ENCODE results near the gene MUC5AC.
A peak's percentile ranks its signal among the peaks of the same experiment; 100 is the strongest.
"Not testable (repeated sequence)": the region's sequence is repeated elsewhere in the genome, so short reads cannot be mapped to it uniquely, and the experiment has no call there.

MUC5AC gene

DNA sequence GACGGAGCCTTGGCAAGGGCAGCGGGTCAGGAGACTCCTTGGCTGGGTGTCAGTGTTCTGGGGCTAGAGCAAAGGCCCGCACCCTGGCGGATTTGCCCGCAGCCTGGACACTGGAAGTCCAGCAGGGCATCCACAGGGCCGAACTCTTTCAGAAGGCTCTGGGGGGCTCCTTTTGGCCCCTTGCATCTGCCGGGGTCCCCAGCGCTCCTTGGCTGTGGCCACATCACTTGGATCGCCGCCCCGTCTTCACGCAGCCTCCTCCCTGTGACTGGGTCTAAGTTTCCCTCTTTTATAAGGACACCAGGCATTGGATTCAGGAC, 20.0 kb downstream of the MUC5AC start:
- no peak for DNase-seq (ENCODE audit: low spot score)

DNA sequence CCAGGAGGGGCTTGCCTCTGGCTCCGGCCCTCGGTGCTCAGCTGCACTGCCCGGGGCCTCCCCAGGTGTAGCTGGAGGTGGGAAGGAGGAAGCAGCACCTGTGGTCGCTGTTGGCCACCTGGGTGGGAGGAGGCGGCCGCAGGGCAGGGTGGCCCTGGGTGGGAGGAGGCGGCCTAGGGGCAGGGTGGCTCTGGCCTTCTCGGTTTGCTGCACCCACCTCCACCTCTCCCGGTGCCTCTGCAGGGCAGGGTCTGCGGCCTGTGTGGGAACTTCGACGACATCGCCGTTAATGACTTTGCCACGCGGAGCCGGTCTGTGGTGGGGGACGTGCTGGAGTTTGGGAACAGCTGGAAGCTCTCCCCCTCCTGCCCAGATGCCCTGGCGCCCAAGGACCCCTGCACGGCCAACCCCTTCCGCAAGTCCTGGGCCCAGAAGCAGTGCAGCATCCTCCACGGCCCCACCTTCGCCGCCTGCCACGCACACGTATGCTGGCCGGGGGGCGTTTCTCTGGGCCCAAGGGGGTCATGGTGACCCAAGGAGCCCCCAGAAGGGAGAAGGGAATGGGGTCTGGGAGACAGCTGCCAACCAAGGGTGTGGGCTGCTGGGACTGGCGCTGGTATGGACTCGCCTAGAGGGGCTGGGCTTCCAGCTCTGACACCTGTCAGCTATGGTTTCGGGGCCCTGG, 20.6 kb downstream of the MUC5AC start:
- no peak for DNase-seq (ENCODE audit: low spot score)

DNA sequence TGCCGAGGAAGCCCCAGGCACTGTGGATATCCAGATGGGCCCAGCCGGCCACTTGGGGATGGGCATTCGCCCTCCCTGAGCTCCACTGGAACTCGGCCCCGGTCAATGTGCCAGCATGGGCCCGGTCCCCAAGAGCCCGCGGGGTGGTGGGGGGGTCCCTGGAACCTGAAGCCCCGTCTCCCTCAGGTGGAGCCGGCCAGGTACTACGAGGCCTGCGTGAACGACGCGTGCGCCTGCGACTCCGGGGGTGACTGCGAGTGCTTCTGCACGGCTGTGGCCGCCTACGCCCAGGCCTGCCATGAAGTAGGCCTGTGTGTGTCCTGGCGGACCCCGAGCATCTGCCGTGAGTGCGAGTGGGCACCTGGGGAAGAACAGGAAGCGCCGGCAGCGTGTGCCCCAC, 21.2 kb downstream of the MUC5AC start:
- DNase-seq (ENCODE audit: low spot score) = no peak

DNA sequence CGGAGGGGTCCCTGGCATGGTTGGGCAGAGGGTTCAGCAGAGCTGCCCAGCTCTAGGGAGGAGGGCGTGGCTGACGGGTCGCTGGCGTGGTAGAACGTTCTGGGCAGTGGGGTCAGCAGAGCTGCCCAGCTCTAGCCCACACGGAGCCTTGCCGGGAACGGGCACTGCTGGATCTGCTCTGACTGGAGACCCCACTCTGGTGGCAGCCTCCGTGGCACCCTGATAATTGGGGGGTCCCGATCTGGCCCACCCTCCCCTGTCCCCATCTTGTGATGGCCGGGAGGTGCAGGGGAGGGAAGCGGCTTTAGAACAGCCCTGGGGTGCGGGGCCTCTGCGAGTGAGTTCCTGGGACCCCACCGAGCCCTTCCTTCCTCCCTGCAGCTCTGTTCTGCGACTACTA, 21.9 kb downstream of the MUC5AC start:
- no peak for DNase-seq (ENCODE audit: low spot score)

DNA sequence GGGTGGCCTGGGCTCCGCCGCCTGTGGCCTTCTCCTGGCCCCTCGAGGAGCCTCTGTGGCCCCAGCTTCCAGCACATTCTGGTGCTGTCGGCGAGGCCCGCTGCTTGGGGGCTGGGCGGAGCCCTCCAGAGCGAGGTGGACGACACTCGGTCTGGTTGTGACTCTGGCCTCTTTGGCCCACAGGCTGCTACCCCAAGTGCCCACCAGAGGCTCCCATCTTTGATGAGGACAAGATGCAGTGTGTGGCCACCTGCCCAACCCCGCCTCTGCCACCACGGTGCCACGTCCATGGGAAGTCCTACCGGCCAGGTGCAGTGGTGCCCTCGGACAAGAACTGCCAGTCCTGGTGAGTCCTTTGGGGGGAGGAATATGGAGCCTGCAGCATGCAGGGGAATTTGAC, 22.4 kb downstream of the MUC5AC start:
- DNase-seq (ENCODE audit: low spot score) = no peak

DNA sequence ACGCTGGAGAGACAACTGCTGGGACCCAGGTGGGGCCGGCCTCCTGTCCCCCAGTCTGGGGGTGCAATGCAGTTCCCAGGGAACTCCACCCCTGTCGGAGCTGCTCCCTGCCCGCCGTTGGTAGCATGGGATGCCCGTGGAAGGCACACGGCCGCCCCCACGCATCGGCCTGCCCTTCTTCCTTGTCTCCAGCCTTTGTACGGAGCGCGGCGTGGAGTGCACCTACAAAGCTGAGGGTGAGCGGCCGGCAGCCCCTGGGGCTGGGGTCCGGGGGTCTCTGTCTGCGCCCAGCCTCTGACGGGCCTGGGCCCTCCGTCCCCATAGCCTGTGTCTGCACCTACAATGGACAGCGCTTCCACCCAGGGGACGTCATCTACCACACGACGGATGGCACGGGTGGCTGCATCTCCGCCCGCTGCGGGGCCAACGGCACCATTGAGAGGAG, 23.2 kb downstream of the MUC5AC start:
- DNase-seq (ENCODE audit: low spot score) = no peak

DNA sequence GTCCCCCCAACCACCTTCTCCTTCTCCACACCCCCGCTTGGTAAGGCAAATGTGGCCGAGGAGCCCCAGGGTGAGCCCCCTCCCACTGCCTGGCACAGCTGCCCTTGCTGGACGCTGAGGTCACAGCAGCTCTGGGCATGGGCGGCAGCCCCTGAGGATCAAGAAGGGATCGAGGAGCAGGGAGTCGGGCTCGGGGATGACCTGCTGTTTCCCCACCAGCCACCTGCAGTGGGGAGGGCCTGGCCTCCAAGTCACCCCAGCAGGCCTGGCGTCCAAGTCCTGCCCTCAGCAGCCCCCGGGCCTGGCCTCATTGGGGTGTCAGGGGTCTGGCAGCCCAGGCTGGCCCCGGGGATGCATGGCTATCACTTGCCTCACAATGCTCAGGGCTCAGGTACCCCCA, 23.7 kb downstream of the MUC5AC start:
- no peak for DNase-seq (ENCODE audit: low spot score)

DNA sequence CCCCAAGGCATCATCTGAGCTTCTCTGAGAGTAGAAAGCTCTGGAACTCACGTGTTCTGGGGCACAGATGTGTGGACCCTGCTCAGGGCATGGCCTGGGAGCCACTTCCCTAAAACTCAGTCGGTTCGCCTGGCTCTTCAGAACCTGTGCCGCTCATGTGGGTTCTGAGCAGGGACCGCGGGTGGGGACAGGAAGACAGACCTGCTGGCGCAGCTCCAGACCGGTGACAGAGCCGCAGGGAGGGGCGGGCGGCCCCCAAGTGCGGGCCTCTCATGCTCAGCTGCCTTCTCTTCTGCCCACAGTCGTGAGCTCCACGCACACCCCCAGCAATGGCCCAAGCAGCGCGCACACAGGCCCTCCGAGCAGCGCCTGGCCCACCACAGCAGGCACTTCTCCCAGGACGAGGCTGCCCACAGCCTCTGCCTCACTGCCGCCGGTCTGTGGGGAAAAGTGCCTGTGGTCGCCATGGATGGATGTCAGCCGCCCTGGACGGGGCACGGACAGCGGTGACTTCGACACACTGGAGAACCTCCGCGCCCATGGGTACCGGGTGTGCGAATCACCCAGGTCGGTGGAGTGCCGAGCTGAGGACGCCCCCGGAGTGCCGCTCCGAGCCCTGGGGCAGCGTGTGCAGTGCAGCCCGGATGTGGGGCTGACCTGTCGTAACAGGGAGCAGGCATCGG, 24.2 kb downstream of the MUC5AC start:
- DNase-seq (ENCODE audit: low spot score) = no peak

DNA sequence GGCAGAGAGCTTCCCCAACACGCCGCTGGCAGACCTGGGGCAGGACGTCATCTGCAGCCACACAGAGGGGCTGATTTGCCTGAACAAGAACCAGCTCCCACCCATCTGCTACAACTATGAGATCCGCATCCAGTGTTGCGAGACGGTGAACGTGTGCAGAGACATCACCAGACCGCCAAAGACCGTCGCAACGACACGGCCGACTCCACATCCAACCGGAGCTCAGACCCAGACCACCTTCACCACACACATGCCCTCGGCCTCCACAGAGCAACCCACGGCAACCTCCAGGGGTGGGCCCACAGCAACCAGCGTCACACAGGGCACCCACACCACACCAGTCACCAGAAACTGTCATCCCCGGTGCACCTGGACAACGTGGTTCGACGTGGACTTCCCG, 26.4 kb downstream of the MUC5AC start:
- DNase-seq (ENCODE audit: low spot score) = not testable (repeated sequence)

DNA sequence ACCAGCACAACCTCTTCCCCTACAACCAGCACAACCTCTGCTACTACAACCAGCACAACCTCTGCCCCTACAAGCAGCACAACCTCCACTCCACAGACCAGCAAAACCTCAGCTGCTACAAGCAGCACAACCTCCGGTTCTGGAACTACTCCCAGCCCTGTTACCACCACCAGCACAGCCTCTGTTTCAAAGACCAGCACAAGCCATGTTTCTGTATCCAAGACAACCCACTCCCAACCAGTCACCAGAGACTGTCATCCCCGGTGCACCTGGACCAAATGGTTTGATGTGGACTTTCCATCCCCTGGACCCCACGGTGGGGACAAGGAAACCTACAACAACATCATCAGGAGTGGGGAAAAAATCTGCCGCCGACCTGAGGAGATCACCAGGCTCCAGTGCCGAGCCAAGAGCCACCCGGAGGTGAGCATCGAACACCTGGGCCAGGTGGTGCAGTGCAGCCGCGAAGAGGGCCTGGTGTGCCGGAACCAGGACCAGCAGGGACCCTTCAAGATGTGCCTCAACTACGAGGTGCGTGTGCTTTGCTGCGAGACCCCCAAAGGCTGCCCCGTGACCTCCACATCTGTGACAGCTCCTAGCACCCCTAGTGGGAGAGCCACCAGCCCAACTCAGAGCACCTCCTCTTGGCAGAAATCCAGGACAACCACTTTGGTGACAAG, 30.8 kb downstream of the MUC5AC start:
- not testable (repeated sequence) for DNase-seq (ENCODE audit: low spot score)

DNA sequence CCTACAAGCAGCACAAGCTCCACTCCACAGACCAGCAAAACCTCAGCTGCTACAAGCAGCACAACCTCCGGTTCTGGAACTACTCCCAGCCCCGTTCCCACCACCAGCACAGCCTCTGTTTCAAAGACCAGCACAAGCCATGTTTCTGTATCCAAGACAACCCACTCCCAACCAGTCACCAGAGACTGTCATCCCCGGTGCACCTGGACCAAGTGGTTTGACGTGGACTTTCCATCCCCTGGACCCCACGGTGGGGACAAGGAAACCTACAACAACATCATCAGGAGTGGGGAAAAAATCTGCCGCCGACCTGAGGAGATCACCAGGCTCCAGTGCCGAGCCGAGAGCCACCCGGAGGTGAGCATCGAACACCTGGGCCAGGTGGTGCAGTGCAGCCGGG, 32.1 kb downstream of the MUC5AC start:
- not testable (repeated sequence) for DNase-seq (ENCODE audit: low spot score)

DNA sequence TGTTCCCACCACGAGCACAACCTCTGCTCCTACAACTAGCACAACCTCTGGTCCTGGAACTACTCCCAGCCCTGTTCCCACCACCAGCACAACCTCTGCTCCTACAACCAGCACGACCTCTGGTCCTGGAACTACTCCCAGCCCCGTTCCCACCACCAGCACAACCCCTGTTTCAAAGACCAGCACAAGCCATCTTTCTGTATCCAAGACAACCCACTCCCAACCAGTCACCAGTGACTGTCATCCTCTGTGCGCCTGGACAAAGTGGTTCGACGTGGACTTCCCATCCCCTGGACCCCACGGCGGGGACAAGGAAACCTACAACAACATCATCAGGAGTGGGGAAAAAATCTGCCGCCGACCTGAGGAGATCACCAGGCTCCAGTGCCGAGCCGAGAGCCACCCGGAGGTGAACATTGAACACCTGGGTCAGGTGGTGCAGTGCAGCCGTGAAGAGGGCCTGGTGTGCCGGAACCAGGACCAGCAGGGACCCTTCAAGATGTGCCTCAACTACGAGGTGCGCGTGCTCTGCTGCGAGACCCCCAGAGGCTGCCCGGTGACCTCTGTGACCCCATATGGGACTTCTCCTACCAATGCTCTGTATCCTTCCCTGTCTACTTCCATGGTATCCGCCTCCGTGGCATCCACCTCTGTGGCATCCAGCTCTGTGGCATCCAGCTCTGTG, 34.2 kb downstream of the MUC5AC start:
- DNase-seq (ENCODE audit: low spot score) = not testable (repeated sequence)

DNA sequence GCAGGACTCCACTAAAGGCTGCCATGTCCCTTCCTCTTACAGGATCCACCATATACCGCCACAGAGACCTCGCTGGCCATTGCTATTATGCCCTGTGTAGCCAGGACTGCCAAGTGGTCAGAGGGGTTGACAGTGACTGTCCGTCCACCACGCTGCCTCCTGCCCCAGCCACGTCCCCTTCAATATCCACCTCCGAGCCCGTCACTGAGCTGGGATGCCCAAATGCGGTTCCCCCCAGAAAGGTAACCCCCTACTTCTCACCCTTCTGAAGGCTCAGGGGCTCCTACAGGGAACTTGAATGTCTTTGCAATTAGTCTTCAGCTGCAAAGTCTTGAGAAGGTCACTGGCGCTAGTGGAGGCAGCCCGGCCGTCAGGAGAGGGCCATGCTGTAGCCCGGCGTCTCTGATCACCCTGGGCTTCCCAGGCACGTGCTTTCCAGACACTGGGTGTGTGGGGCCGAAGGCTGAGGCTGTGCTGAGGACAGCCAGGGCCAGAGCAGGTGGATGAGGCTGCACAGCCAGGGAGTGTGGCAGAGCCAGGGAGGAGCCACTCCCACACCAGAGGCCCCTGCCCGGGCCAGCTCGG, 35.1 kb downstream of the MUC5AC start:
- DNase-seq (ENCODE audit: low spot score) = peak; percentile 3

DNA sequence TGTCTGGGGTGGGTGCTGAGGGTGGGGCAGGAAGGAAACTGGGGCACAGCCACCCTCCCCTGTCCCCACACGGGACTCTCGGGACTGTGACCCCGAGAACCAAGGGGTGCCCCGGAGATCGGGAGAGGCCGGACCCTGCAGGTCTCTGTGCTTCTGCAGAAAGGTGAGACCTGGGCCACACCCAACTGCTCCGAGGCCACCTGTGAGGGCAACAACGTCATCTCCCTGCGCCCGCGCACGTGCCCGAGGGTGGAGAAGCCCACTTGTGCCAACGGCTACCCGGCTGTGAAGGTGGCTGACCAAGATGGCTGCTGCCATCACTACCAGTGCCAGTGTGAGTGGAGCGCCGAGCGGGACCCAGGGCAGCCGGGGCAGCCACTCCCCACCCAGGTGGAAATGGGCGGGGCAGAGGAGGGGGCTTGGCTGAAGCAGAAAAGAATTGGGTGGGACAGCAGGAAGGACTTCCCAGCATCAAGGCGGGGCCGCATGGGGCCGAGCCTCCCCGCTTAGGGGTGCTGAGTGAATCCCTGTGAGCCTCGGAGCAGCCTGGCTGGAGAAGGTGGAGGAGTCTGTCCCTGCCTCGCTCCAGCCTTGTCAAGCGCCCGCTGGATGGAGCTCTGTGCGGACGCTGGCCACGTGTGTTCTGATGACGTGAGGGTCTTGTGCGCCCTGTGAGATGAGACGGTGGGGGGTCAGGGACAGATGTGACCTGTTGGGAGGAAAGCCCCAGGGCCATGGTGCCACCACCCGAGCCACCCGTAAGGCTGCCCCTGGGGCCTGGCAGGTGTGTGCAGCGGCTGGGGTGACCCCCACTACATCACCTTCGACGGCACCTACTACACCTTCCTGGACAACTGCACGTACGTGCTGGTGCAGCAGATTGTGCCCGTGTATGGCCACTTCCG, 35.8 kb downstream of the MUC5AC start:
- peak; percentile 11 for DNase-seq (ENCODE audit: low spot score)

DNA sequence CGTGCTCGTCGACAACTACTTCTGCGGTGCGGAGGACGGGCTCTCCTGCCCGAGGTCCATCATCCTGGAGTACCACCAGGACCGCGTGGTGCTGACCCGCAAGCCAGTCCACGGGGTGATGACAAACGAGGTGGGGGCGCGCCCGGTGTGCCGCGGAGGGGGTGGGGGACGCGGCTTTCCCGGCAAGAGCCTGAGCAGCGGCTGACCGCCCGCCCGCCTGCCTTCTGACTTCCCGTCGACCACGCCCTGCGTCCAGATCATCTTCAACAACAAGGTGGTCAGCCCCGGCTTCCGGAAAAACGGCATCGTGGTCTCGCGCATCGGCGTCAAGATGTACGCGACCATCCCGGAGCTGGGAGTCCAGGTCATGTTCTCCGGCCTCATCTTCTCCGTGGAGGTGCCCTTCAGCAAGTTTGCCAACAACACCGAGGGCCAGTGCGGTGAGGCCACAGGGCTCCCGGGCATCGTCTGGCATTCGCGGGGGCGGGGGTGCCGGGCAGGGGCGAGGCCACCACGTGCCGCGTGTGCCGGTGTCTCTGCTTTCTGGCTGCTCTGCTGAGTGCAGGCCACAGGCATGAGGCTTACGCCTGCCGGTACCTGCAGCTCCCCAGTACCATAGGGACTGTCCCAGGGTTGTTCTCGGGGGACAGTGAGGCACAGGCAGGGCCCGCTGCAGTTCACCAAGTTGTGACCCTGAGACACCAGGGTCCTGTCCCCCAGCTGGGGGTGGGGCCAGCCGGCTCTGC, 36.7 kb downstream of the MUC5AC start:
- DNase-seq (ENCODE audit: low spot score) = peak; percentile 7

DNA sequence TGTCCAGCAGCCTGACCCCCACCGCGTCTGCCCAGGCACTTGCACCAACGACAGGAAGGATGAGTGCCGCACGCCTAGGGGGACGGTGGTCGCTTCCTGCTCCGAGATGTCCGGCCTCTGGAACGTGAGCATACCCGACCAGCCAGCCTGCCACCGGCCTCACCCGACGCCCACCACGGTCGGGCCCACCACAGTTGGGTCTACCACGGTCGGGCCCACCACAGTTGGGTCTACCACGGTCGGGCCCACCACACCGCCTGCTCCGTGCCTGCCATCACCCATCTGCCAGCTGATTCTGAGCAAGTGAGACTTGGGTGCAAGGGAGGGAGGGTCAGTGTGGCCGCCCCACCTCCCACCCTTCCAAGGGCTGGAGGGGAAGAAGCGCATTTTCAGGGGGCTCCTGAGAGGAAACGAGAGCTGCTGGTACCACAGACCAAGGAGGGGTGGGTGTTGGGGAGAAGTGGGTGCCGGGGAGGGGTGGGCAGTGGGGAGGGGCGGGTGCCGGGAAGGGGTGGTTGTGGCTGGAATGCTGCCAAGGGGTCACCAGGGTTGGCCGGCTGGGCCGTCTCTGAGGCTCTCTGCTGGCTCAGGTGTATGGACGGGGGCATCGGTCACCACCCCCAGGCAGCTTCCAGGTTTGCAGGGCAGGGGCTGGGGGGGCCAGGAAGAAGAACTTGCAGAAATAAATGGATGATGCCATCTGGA, 37.4 kb downstream of the MUC5AC start:
- DNase-seq (ENCODE audit: low spot score) = peak; percentile 4

DNA sequence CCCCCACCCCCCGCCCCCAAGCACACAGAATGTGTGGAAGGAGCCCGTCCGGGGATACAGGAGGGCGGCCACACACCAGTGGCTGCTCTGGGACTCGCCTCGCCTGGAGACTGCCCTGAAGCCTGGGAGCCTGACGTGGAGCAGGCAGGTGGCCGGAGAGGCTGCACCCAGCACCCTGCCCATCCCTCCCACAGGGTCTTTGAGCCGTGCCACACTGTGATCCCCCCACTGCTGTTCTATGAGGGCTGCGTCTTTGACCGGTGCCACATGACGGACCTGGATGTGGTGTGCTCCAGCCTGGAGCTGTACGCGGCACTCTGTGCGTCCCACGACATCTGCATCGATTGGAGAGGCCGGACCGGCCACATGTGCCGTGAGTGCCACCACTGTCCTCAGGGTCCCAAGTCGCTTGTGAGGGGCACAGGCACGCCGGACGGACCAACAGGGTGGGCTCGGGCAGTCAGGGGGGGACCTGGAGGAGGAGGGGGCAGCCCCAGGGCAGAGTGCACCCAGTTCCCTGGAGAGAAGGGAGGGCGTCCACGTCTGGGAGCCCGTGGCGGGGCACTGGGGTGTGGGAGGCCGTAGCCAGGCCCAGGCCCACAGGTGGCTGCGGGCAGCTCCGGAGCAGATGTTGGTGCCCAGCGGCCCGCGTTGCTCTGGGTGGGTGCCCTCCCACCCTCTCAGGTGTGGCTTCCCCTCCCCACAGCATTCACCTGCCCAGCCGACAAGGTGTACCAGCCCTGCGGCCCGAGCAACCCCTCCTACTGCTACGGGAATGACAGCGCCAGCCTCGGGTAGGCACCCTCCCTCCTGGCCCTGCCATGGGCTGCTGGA, 38.1 kb downstream of the MUC5AC start:
- peak; percentile 11 for DNase-seq (ENCODE audit: low spot score)

DNA sequence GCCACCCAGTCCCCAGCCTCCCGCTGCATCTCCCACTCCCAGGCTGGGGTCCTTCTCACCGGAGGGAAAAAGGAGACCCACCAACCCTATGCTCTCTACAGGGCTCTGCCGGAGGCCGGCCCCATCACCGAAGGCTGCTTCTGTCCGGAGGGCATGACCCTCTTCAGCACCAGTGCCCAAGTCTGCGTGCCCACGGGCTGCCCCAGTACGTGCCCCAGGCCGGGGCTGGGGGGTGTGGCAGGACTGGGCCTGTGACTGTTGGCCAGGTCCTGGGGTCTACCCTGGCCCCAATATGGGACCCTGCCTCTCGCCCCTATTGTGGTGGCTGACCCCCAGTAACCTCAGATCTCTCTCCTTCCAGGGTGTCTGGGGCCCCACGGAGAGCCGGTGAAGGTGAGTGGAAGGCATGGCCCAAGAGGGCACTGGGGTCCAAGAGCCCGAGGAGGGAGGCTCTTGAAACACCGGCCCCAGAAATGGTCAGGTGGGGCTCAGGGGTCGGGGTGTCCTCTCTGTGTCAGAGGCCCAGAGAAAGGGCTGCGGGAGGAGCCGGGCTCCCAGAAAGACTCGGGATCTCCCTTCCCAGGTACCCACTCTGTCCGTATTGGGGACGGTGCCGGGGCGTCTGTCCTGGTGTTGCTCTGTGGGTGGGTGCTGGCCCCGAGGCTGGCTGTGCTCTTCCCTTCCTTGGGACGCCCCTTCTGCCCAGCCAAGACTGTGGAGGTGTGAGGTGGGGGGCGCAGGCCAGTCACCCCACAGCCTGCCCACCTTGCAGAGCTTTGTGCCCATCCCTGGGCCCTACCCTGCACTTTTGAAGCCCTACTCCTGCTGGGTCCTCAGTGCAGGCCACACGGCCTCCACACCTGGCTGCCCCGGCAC, 39.0 kb downstream of the MUC5AC start:
- DNase-seq (ENCODE audit: low spot score) = peak; percentile 5
